A549 (cell line): ENCODE results near the gene MPL. TPM values are rescaled to one million over a fixed set of nuclear protein-coding genes. Genes with fewer than 3 reads are reported as not detected.

Experiments
- ATAC-seq, 2 experiments: fragments of 200-7000 bp in 1 of 2; fragments of >200 bp in 1 of 2; cut with Nextera tagmentation in 1 of 2; cut with Tn5 transposase in 1 of 2; 3 replicates each; pipeline versions ENCODE4 v1.8.0 to v1.9.1; 2018 to 2020; ENCODE audit warnings: mild to moderate bottlenecking in 1 of 2, moderate library complexity in 1 of 2
- CTCF ChIA-PET: fragments of 300-600 bp; sonication (Branson Sonifier 250); formaldehyde crosslinking; extraction: SDS; loops from one replicate; lab custom pipeline; 2021; ENCODE audit warnings: antibody characterized with exemption, inconsistent platforms; lab: Yijun Ruan, JAX
- POLR2A ChIA-PET: fragments of 350-600 bp; formaldehyde crosslinking; extraction: SDS; loops from one replicate; lab custom pipeline; 2021; ENCODE audit warnings: antibody characterized with exemption, inconsistent platforms; lab: Yijun Ruan, JAX
- DNase-seq, 2 experiments: peaks; one replicate each; pipeline versions ENCODE4 v3.0.0 to v3.0.0-alpha.2; 2011 to 2016; ENCODE audit warnings: low read depth in 1 of 2, low spot score in 1 of 2
- FAIRE-seq: peaks from 2 replicates; lab custom pipeline; 2011; peaks lifted over from hg19 to GRCh38; lab: Jason Lieb, UNC
- H3K27ac ChIP-seq, 2 experiments: fragments of >200 bp; sonication (Bioruptor Twin); formaldehyde crosslinking; 3 replicates each; pipeline ENCODE4 v1.5.1; 2016 to 2017
- H3K4me1 ChIP-seq: fragments of >200 bp; sonication (Bioruptor Twin); formaldehyde crosslinking; 3 replicates; pipeline ENCODE4 v1.6.1; 2016
- H3K4me2 ChIP-seq: fragments of >200 bp; sonication (Bioruptor Twin); formaldehyde crosslinking; 3 replicates; pipeline ENCODE4 v1.6.1; 2016
- H3K4me3 ChIP-seq: fragments of >200 bp; sonication (Bioruptor Twin); formaldehyde crosslinking; 3 replicates; pipeline ENCODE4 v1.5.1; 2016
- H3K9me3 ChIP-seq: fragments of >200 bp; sonication (Bioruptor Twin); formaldehyde crosslinking; 3 replicates; pipeline ENCODE4 v1.6.1; 2016
- CBX2 ChIP-seq: fragments of 200-600 bp; sonication (generic); IDR thresholded peaks from 2 replicates; pipeline ENCODE4 v1.6.1; 2016; ENCODE audit warnings: low read depth, mild to moderate bottlenecking, borderline replicate concordance
- CHD2 ChIP-seq: fragments of 150-350 bp; IDR thresholded peaks from 2 replicates; pipeline ENCODE4 v1.6.1; 2014; ENCODE audit warnings: low read length; ENCODE audit not compliant: partially characterized antibody
- EHF ChIP-seq: fragments of 250-450 bp; sonication (Bioruptor Pico); IDR thresholded peaks from 2 replicates; pipeline ENCODE4 v1.5.0; 2020; ENCODE audit warnings: mild to moderate bottlenecking
- EHMT2 ChIP-seq: fragments of 200-600 bp; sonication (generic); IDR thresholded peaks from 2 replicates; pipeline ENCODE4 v1.6.1; 2016; ENCODE audit warnings: antibody characterized with exemption, low read depth, mild to moderate bottlenecking, moderate library complexity
- EP300 ChIP-seq, 2 experiments: fragments of >200 bp; sonication (Bioruptor Twin); formaldehyde crosslinking; IDR thresholded peaks; 2 replicates in 1 of 2; 3 replicates in 1 of 2; pipeline ENCODE4 v1.6.1; 2016 to 2017
- ESRRA ChIP-seq: fragments of 150-350 bp; IDR thresholded peaks from 2 replicates; pipeline ENCODE4 v1.6.1; 2014; ENCODE audit warnings: mild to moderate bottlenecking, low read length, borderline replicate concordance
- FOSB ChIP-seq: fragments of 250-450 bp; sonication (Bioruptor Pico); IDR thresholded peaks from 2 replicates; pipeline ENCODE4 v1.5.0; 2020; ENCODE audit warnings: mild to moderate bottlenecking, moderate library complexity
- FOSL2 ChIP-seq, 2 experiments: fragments of 450-650 bp in 1 of 2; fragments of >200 bp in 1 of 2; sonication (Bioruptor Twin) in 1 of 2; formaldehyde crosslinking; IDR thresholded peaks; 2 replicates each; pipeline versions ENCODE4 v1.5.0 to v1.6.1; 2016 to 2020; ENCODE audit warnings: mild to moderate bottlenecking in 1 of 2, moderate library complexity in 1 of 2
- FOXS1 ChIP-seq: fragments of 250-450 bp; sonication (Bioruptor Pico); IDR thresholded peaks from 2 replicates; pipeline ENCODE4 v1.5.0; 2020; ENCODE audit warnings: mild to moderate bottlenecking, moderate library complexity
- GATA3 ChIP-seq: IDR thresholded peaks from 2 replicates; pipeline ENCODE4 v1.6.1; 2012; ENCODE audit warnings: borderline replicate concordance
- HDAC2 ChIP-seq: fragments of 200-600 bp; sonication (generic); IDR thresholded peaks from 2 replicates; pipeline ENCODE4 v1.6.1; 2016
- KDM1A ChIP-seq: fragments of 200-600 bp; sonication (generic); IDR thresholded peaks from 2 replicates; pipeline ENCODE4 v1.6.1; 2016; ENCODE audit warnings: low read depth, mild to moderate bottlenecking
- MAFK ChIP-seq: fragments of 450-650 bp; IDR thresholded peaks from 2 replicates; pipeline ENCODE4 v1.6.1; 2014; ENCODE audit not compliant: partially characterized antibody
- MAX ChIP-seq: IDR thresholded peaks from 2 replicates; pipeline ENCODE4 v1.6.1; 2012
- MAZ ChIP-seq: fragments of 150-350 bp; IDR thresholded peaks from 2 replicates; pipeline ENCODE4 v1.6.1; 2014; ENCODE audit warnings: antibody characterized with exemption, low read depth, low read length, borderline replicate concordance
- MYC ChIP-seq: IDR thresholded peaks from 2 replicates; pipeline ENCODE4 v1.6.1; 2012; ENCODE audit warnings: mild to moderate bottlenecking, inconsistent platforms, low read length, improper control_type of control experiment, borderline replicate concordance
- NFE2L2 ChIP-seq: fragments of 150-350 bp; conservative IDR thresholded peaks from 2 replicates; pipeline ENCODE4 v1.6.1; 2014; ENCODE audit warnings: low read length
- NPAS2 ChIP-seq: fragments of 250-450 bp; sonication (Bioruptor Pico); IDR thresholded peaks from 2 replicates; pipeline ENCODE4 v1.8.0; 2022; ENCODE audit warnings: mild to moderate bottlenecking, moderate library complexity, borderline replicate concordance
- PHF8 ChIP-seq: fragments of 200-600 bp; sonication (generic); IDR thresholded peaks from 2 replicates; pipeline ENCODE4 v1.6.1; 2016; ENCODE audit warnings: low read depth, mild to moderate bottlenecking, antibody characterized with exemption, moderate library complexity, borderline replicate concordance
- POLR2AphosphoS2 ChIP-seq: conservative IDR thresholded peaks from 2 replicates; pipeline ENCODE4 v1.6.1; 2012; ENCODE audit warnings: low read length, improper control_type of control experiment, inconsistent platforms
- RAD21 ChIP-seq, 2 experiments: fragments of >200 bp in 1 of 2; sonication (Bioruptor Twin) in 1 of 2; formaldehyde crosslinking in 1 of 2; IDR thresholded peaks in 1 of 2; conservative IDR thresholded peaks in 1 of 2; 2 replicates in 1 of 2; 3 replicates in 1 of 2; pipeline ENCODE4 v1.6.1; 2012 to 2018; ENCODE audit warnings: inconsistent platforms in 1 of 2
- RARB ChIP-seq: fragments of 250-450 bp; sonication (Bioruptor Pico); IDR thresholded peaks from 2 replicates; pipeline ENCODE4 v1.8.0; 2021; ENCODE audit warnings: mild to moderate bottlenecking, moderate library complexity
- REST ChIP-seq: fragments of 200-600 bp; sonication (generic); IDR thresholded peaks from 2 replicates; pipeline ENCODE4 v1.6.1; 2016; ENCODE audit warnings: antibody characterized with exemption, mild to moderate bottlenecking, moderate library complexity
- SMC3 ChIP-seq: fragments of >200 bp; sonication (Bioruptor Twin); formaldehyde crosslinking; IDR thresholded peaks from 3 replicates; pipeline ENCODE4 v1.6.1; 2018; ENCODE audit warnings: inconsistent platforms
- SREBF2 ChIP-seq: fragments of 450-650 bp; IDR thresholded peaks from 2 replicates; pipeline ENCODE4 v1.6.1; 2014; ENCODE audit warnings: mild to moderate bottlenecking, moderate library complexity
- TFCP2L1 ChIP-seq: fragments of 250-450 bp; sonication (Bioruptor Pico); IDR thresholded peaks from 2 replicates; pipeline ENCODE4 v1.5.0; 2021; ENCODE audit warnings: mild to moderate bottlenecking
- ZSCAN20 ChIP-seq: fragments of 250-450 bp; sonication (Bioruptor Pico); IDR thresholded peaks from 2 replicates; pipeline ENCODE4 v1.8.0; 2022; ENCODE audit warnings: mild to moderate bottlenecking, moderate library complexity
- WGBS: methylation state at CpG from one replicate; pipeline ENCODE4 v1.1.6; 2017; ENCODE audit errors: missing lambda C conversion rate; 5-methylcytosine and 5-hydroxymethylcytosine counted together
- polyA plus RNA-seq, 4 experiments: library from polyadenylated mRNA; depleted of rRNA in 3 of 4; stranded (reverse); fragments of >200 nt; fragmentation: RNase III in 1 of 4; extraction: RNeasy Plus Mini Kit Qiagen cat#74134 plus additional on column Dnase treatment in 1 of 4; gene quantifications; 2 replicates in 3 of 4; 3 replicates in 1 of 4; pipeline ENCODE4 v1.2.3, GENCODE V29; 2011 to 2017

MPL gene
- polyA plus RNA-seq, 2 of the 4 experiments (the other 2 are of a cell fraction): not detected

- H3K4me2 ChIP-seq: no peak overlapping the region
- no peak for FAIRE-seq
- no peak for TF ChIP-seq NFE2L2
- TF ChIP-seq FOXS1 (CRISPR knock-in tag): no peak
- TF ChIP-seq RARB (CRISPR knock-in tag): no peak
- no peak for TF ChIP-seq SREBF2
- TF ChIP-seq GATA3: no peak
- no peak for TF ChIP-seq TFCP2L1 (CRISPR knock-in tag)
- TF ChIP-seq FOSB (CRISPR knock-in tag): no peak
- no peak for TF ChIP-seq PHF8
- TF ChIP-seq RAD21 (conservative IDR thresholded peaks at IDR 0.05 in 1 of 2, IDR thresholded peaks at IDR 0.05 in 1 of 2): no peak
- no peak for TF ChIP-seq SMC3
- no peak for TF ChIP-seq POLR2AphosphoS2
- no peak for TF ChIP-seq CBX2
- TF ChIP-seq HDAC2: no peak
- no peak for TF ChIP-seq FOSL2 (IDR thresholded peaks at IDR 0.05)
- no peak for TF ChIP-seq FOSL2 (CRISPR knock-in tag; IDR thresholded peaks at IDR 0.05)
- no peak for TF ChIP-seq NPAS2 (CRISPR knock-in tag)
- no peak for TF ChIP-seq ESRRA
- TF ChIP-seq, all 56 proteins: peak for 0
- 69% methylated on average over 2 of the region's 5 CpGs for WGBS
- no peak for DNase-seq
- Histone ChIP-seq H3K4me3 (no peak overlapping the region), H3K4me1 (no peaks in the 10 kb centered on the region), H3K9me3 (no peaks in the 10 kb centered on the region), H3K27ac (no peak overlapping the region)
- ChIA-PET POLR2A (no interaction called here), CTCF (interaction anchor here (0.6 kb wide), 1 partner anchor 568 kb away, joined by 3 read pairs; no protein-coding TSS in a partner anchor)
- no peak for ATAC-seq
Measured at GRCh38 chr1:43338001-43338400, 383 bp downstream of the MPL start.

GRCh38 chr1:43339584-43340232 is 2.1 kb downstream of the MPL start:
- TF ChIP-seq EHMT2: no peak
- no peak for TF ChIP-seq EHF
- TF ChIP-seq SREBF2: no peak
- WGBS: 56% methylated on average over 6 of the region's 6 CpGs
- no peaks in the 10 kb centered on the region for H3K4me1 ChIP-seq
- ChIA-PET POLR2A (no interaction called here), CTCF (interaction anchor here (0.9 kb wide), 1 partner anchor 29 kb away, joined by 4 read pairs; the partner anchor contains the start of gene ELOVL1)
- no peak overlapping the region for H3K4me3 ChIP-seq
- no peak overlapping the region for H3K4me2 ChIP-seq
- FAIRE-seq (no peak), DNase-seq (no peak), ATAC-seq (no peak)
- H3K9me3 ChIP-seq: no peaks in the 10 kb centered on the region
- no peak overlapping the region for H3K27ac ChIP-seq

GRCh38 chr1:43340559-43340958 is 2.9 kb downstream of the MPL start:
- Histone ChIP-seq H3K27ac (no peak overlapping the region), H3K4me3 (no peak overlapping the region), H3K9me3 (no peaks in the 10 kb centered on the region), H3K4me2 (no peak overlapping the region), H3K4me1 (no peaks in the 10 kb centered on the region)
- FAIRE-seq (no peak), DNase-seq (no peak), ATAC-seq (no peak)
- TF ChIP-seq MAZ (no peak), NFE2L2 (no peak), MAX (no peak), MYC (no peak), CHD2 (no peak), KDM1A (no peak), ZSCAN20 (CRISPR knock-in tag) (no peak), REST (no peak), FOXS1 (CRISPR knock-in tag) (no peak), RAD21 (conservative IDR thresholded peaks at IDR 0.05 in 1 of 2, IDR thresholded peaks at IDR 0.05 in 1 of 2) (no peak), EP300 (IDR thresholded peaks at IDR 0.05) (no peak), EHMT2 (no peak), EHF (no peak), MAFK (no peak)
- WGBS: 15% methylated on average over 1 of the region's 1 CpG
- ChIA-PET CTCF (no interaction called here), POLR2A (no interaction called here)
